HG03196 (cell line): ENCODE measurements around the gene CTNNA1.
A peak's percentile ranks its signal among the peaks of the same experiment; 100 is the strongest.

Experiments used
- ATAC-seq: cut with Tn5 transposase; IDR thresholded peaks from one replicate; pipeline ENCODE4 v1.9.1; 2021; ENCODE audit not compliant: unreplicated experiment

CTNNA1 gene

DNA sequence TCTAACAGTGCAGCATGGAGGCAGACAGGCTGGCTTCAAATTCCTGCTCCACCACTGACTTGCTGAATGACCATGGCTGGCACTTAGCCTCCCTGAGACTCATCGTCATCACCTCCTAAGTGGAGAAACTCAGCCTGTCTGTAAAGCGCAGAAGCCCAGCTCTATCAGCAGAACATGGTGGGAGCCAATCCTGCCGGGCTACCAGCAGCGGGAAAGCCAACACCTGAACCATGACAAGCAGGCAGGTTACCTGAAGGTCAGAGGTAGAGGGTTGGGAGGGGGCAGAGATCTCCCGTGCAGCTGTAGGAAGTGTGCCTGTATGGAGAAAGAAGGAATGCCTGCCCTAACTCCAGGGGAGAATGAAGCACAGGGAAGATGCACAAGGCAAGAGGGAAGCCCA, 194.6 kb downstream of the CTNNA1 start:
- ATAC-seq, result no peak

DNA sequence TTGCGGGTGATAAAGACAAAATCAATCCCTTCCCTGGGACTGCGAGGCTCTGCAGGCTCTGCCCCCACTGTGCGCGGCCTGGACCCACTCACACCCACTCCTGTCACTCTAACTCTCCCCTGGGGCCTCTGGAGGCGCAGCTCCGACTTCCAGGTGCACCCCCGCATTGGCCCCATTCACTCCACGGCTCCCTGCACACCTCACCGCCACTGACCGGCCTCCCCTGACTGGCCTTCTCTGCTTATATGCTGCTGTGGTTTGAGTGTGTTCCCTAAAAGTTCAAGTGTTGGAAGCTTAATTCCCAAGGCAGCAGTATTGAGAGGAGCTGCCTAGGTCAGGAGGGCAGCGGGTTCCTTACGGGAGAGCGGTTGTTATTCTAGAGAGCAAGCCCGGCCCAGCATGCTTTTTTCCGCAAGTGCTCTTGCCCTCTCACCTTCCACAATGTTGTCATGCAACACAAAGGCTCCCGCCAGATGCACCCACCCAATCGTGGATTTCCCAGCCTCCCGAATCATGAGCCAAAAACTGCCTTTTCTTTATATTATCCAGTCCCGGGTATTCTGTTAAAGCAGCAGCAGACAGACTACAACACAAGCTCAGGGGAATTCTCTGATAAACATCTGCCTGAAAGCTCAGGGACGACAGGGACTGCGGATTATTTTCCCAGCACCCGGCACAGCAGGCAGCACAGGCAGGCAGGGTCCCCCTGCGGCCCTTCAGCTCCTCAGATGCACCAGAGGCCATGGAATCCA, 195.4 kb downstream of the CTNNA1 start:
- no peak for ATAC-seq

DNA sequence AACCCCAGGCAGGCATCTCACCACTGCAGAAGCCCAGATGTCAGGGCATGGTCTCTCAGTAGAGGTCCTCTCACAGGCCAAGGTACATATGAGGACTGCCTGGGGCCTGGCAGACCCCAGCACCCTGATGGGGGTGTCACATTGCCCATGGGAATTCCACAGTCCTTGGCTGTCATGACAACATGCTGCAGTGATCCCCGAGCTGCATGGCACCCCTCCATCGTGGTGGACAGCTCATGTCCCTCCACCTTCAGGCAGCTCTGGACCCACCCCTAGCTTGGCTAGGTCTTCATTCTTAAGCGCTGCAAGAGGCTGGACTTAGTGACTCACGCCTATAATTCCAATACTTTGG, 196.0 kb downstream of the CTNNA1 start:
- ATAC-seq, result no peak

DNA sequence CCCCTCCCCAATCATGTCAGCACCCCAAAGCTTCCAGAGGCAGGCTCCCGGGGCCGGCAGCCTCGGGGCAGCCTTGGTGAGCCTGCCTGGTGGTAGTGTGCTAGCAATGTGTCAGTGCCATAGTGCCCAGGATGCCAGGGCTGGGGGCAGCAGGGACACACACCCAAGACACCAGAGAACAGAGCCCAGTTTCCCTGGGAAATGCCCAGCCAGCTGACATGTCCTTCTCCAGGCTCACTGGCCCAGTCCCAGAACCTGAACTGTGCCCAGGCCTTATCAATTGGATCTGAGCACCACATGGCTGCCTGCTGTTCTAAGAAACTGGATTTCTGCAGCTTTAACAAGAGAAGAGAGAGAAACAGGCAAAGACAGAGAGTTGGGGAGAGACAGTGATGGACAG, 196.8 kb downstream of the CTNNA1 start:
- no peak for ATAC-seq

DNA sequence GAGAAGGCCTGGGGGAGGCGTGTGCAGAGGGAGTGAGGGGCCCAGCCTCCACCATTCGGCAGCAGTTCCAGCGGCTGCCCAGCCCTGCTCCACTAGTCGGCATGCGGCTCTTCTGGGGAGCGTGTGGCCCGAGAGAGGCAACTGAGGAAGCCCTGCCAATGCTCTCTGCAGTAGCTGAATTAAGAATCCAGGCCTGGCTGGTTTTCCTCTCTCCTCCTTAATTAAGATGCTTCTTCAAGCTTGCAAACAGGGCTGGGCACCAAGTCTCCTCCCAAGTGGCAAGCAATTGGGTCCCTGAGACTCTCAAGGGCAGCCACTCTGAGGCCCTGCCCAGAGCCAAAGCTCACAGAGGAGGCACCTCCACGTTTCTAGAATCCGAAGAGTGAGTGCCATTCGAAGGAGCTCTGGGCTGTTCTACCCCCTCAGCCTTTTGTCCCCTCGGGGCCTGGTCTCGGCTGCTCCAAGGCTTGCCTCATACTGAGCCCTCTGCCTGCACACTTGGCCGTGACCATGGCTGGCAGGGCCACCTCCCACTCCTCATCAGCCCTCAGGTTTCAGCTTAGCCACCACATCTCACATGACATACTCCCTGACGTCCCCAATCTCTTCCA, 197.3 kb downstream of the CTNNA1 start:
- ATAC-seq, result no peak

DNA sequence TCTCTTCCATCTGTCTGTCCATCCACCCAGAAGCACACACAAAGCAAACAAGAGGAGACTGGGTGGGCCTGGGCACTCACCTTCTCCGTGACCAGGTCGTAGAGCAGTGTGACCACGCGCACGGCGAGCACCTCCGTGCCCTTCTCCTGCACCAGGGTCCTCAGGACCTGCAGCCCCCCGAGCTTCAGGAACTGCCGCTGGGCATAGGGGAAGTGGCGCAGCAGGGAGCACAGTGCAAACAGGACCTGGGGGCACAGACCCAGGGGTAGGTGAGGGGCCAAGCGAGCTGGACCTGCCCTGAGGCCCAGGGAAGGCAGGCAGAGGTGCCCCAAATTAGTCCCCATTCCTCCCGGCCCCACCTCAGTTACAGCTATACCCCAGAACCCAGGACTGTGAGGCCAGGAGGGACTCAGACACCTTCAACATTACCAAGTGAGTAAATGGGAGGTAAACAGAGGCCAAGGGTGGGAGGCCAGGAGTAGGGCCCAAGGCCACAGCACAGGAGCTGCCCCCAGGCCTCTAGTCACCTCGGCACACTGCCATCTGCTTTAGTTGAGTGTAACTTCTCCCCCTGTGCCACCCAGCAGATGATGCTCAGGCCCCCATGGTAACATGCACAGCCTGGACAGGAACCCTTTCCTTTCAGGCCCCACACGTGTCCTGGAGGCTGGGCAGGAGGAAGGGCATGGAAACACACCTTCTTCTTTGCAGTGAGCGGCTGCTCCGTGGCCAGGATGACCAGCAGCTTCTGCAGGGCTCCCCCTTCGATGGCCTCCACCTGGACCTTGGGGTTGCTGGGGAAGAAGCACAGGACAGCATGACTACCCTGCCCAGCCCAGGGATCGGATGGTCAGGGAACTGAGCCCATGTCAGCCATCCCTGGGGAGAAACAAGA, 198.1 kb downstream of the CTNNA1 start:
- ATAC-seq, result no peak

DNA sequence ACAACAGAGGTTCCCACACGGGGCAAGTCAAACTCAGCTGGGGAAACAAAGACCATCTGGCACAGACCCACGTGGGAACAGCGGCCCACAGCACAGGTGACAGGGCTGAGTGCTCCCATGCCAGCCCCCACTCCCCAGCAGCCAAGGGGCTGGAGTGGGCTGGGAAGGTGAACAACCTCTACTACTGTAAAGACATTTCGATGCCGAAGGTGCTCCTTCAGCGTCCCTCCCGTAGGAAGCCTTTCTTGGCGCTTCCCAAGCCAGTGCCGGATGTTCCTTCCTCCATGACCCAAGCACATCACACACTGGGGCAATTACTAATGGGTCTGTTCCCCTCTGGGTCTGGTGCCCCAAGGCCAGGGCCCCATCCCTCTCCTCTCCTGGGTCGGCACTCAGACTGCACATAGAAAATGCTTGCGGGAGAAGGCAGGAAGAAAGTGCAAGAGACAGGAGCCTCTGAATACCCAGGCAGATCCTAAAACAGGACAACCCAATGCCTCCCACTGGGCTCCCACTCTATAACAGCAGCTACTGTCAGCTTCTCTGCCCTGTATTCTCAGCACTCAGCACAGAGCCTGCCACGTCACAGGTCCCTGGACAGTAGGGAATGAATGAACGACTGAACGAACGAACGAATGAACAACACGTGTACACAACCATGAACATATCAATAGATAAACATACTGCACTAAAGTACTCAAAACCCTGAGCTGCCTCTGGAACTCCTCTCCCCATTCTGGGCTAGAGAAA, 198.9 kb downstream of the CTNNA1 start:
- no peak for ATAC-seq

DNA sequence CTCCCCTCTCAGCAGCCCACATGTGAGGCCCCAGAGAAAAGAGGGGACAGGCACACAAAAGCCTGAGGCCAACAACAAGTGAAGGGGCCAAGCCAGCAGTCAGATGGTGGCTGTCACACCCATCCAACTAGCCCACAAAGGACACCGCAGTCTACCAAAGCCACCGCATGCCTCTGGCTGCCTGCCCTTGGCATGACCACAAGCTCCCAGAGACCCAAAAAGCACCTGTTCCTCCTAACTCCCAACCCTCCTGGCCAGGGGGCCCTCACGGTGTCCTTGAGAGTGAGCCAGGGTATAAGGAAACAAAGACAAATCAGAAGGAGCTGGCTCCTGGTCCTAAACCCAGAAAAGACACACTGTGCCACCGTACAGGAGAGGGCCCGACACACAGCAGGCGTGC, 199.7 kb downstream of the CTNNA1 start:
- no peak for ATAC-seq

DNA sequence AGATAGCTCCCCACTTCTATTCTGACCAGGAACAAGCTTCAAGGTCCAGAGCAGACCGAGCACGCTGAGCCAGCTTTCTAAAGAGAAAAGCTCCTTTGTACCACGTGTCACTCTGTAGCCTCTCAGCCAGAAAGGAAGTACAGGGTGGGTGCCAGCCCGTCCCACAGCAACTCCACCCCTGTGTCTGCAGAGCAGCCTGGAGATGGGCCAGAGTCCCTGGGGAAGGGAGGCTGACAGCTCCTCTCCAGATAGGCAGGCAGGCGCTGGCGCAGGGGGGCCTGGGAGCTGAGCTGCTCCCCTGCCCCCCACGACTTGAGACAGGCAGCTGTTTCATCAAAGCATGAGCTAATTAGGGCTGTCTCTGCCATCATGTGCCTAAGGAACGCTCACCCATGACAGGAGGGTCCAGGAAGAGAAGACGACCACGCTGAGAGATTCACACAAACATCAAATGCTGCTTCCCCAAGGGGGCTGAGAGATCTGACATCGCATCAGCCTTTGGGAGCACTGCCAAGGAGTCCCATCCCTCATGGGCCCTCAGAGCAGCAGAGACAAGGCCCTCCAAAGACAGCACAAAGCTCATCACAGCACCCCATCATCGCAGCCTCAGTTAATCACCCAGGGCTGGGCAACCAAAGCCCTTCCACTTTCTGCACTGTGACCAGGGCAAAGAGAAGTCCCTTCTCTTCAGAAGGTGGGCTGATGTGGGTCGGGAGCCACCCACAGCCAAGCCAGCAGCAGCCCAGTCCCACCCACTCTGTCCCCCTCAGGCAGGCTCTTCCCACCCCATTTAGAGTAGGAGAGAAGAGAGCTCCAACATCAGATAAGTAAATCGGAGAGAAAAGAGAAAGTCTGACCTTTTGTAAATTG, 200.4 kb downstream of the CTNNA1 start:
- ATAC-seq, result peak; percentile 58

DNA sequence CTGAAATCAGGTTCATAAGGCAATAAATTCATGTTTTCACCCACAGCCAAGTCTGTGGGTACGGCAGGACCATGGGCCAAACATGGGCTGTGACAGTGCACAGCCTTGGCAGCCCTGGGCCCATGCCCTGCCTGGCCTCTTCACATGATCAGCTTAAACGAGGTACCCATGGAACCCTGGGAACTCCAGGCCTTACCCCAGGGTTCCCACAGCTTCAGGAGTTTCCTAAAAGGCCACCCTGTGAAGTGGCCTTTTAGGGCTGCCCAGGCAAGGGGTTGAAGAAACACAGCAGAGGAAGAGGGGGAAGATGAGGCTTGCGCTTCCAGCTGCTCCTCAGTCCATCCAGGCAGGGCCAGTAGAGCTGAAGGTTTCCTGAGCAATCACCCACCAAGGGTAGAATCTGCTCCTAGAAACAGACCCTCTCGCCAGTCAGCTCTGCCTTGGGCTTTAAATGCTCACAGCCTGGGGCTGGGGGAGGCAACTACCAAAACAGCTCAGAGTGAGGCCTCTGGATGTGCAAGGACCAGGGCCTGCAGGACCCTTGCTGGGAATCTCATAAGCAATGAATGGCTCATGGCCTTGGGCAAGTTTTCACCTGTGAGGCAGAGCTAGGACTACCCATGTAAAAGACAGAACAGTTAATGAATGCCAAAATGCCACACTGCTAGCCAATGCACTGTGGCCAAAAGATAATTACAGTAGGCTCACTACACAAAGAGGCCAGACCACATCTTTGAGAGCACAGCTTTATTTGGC, 201.2 kb downstream of the CTNNA1 start:
- no peak for ATAC-seq

DNA sequence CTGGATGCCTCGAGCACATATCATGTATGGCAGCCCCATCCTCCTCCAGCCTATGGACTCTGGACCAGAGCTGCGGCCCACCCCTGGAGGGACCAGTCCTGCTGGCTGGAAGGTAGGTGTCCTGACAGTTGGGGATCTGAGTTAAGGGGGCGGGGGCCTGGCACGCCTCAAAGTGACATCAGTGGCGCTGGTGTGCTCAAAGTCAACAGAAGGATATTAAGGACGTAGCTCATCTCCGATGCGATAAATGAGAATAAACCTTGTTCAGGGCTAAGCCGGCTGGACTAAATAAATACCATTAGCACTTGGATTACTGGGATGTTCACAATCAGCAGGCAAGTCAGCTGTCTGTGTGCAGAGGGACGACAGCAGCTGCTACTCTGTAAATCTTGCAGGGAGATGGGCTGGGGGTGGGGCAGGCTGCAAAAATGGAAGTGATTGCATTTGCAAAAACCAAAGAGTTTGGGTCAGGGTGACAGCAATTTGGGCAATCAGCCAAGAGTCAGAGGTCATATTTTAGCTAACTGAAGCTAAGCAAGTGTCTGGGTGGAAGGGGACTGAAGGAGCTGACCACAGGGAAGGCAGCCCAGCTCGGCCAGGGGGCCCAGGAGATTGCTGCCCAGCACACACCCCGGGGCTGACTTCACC, 201.9 kb downstream of the CTNNA1 start:
- ATAC-seq, result no peak

DNA sequence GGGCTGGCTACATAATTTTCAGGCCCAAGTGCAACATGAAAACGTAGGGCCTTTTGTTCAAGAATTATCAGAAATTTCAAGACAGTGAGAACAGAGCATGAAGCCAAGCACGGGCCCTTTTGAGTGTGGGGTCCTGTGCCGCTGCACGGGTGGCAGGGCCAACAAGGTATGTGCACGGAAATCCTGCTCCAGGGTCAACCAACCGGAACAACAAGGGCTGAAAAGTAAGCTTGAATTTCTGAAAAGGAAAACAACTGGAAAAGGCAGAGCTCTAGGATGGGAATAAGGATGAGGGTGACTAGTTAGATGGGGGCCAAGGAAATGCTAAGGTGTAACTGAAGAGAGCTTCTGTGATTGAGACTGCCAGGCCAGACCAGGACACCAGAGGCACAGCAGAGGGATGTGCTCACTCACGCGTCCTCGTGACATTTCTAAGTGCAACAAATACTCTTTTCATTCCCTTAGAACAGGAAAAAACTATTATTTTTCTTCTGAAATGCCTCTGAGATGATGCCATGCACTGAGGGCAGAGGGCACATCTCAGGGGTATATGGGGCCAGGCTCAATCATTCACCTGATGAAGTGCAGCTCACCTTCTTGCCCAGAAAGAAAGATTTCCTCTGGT, 202.6 kb downstream of the CTNNA1 start:
- ATAC-seq, result no peak

DNA sequence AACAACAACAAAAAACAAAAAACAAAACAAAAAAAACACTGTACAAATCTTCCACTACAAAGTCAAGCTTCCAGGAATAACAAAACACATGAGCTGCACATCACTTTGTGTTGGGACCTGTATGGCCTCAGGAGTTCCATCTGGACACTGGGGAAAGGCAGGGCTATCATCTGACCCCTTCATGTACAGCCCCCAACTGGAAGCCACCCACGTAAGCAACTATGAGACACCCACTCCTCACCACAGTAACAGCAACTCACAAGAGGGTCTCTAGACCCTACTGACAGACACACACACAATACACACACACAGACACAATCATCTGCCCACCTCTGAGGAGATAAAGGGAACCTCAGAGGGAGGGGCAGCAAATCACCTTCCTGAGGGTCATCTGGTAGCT, 203.6 kb downstream of the CTNNA1 start:
- ATAC-seq, result no peak

DNA sequence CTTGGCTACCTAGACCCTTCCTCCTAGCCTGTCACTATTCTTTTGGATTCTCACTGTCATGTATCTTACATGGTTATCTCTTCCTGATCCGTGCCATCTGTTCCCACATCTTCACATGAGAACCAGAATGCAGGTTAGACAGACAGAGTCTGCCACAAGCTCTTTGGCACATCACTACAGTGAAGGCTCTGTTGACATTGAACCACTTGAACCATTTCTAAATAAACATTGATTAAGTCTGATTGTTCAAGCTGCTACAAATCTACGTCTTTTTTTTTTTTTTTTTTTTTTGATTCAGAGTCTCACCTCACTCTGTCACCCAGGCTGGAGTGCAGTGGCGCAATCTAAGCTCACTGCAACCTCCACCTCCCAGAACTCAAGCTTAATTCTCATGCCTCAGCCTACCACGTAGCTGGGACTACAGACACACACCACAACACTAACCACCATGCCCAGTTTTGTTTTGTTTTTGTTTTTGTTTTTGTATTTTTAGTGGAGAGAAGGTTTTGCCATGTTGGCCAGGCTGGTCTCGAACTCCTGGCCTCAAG, 207.0 kb downstream of the CTNNA1 start:
- no peak for ATAC-seq

DNA sequence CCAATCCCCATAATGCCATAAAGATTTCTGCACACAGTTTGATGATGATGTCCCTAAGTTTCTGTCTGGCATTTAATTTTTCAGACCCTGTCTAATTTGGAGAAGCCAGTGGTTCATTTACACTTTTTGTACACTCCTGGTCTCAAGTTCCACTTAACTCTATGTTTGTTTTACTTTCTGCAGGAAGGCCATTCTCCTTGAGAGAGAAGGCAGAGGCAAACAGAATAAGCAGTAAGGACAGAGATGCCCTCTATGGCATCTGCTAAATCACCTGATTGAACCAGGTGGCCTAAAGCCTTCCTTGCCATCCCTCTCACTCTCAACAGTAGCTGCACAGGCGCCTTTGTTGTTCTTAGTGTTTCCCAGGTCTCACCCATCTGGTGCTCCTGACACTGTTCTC, 208.0 kb downstream of the CTNNA1 start:
- ATAC-seq, result no peak

DNA sequence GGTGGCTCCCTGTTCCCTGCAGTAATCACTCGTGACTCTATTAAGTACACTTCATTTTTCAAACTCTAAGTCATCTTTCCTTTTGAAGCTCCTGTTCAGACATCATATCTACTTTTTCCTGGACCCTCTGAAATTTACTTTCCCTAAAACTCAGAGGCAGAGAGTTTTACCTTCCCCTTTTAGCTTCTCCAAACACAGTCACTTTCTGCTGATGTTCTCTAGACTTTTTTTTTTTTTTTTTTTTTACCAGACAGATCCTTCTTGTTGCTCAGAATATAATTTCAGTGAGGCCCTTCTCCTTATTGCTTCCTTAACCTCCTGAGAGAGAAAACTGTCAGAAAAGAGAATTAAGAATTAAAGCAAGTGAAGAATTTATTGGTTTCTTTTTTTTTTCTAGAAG, 208.5 kb downstream of the CTNNA1 start:
- ATAC-seq, result no peak

DNA sequence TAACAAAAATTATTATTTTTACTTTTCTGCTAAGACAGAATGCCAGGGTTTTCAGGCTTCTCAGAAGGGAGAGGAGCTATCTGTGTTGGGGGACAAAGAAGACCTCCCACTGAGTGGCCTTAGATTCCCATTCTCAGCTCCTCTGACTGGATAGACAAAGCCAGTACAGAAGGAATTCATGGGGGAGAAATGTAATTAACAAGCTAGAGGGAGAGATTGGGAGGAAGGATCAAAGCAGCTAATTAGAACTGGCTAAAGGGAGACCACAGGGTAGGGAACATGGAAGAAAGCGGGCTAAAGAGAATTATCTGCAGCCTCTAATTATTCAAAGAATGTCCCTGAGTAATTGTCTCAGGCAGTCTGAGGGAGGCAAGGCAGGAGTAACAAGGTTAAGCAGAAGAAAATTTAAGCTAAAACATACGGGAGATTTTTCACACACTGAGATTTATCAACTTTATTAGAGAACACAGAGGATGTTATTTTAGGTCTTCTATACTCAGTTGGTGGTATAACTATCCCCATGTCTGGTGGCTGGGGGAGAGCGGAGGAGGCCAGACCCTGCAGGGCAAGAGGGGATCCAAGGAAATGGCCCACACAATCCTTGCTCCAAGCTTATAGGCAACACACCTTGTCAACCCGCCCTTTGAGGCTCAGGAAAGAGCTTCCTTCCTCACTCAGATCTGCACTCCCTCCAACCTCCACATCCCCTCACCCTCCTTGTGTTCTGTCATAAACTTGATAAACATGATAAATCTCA, 209.6 kb downstream of the CTNNA1 start:
- no peak for ATAC-seq
